ENCODE results near the gene MED12L.

MED12L gene

DNA sequence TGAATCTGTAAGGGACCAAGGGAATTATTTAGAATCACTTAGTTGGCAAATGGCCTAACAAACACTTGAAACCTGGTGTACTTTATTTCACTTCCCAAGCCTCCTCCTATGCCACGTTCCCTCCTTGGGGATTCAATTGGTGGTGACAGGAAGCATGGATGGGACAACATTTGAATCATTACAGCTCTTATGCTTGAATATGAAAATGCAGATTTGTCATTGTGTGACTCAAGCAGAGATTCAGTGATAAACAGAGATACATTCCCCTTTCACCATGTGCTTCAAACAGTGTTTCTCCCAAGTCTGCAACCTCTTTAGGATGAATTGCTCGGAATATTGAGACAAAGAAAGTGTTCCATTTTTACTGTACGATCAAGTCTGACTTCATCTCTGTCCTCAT lies 32.7 kb upstream of the MED12L start:
- no peak overlapping the region for H3K9ac ChIP-seq (ENCODE audit: low read length)
- no peaks in the 10 kb centered on the region for H3K9me3 ChIP-seq (replicated peaks; ENCODE audit: insufficient read depth, low read length)
- H3K9me2 ChIP-seq (replicated peaks; ENCODE audit: insufficient read depth, low read length), result no peaks in the 10 kb centered on the region
- H3K4me1 ChIP-seq (ENCODE audit: low read length), result no peaks in the 10 kb centered on the region
- no peaks in the 10 kb centered on the region for H3K27me3 ChIP-seq (replicated peaks; ENCODE audit: insufficient read depth, low read length)
- no peak for DNase-seq
- no peaks in the 10 kb centered on the region for H4K20me1 ChIP-seq (ENCODE audit: insufficient read depth, low read length)
- H3K27ac ChIP-seq (ENCODE audit: low read length), result no peak overlapping the region
- H3K36me3 ChIP-seq (replicated peaks; ENCODE audit: insufficient read depth, low read length), result no peaks in the 10 kb centered on the region
- TF ChIP-seq EZH2phosphoT487 (IDR thresholded peaks at IDR 0.05; ENCODE audit: low read length) (no peak), CTCF (IDR thresholded peaks at IDR 0.05; ENCODE audit: low read length) (no peak), EZH2 (optimal IDR thresholded peaks at IDR 0.05; ENCODE audit: low read depth, low read length) (no peak)
- H3F3A ChIP-seq (ENCODE audit: insufficient read depth, low read length), result no peaks in the 10 kb centered on the region
- H3K4me2 ChIP-seq (ENCODE audit: low read depth, low read length), result no peak overlapping the region
- H2AFZ ChIP-seq (ENCODE audit: low read length), result no peak overlapping the region
- H3K79me2 ChIP-seq (ENCODE audit: low read length), result no peaks in the 10 kb centered on the region
- H3K4me3 ChIP-seq (ENCODE audit: low read length), result no peak overlapping the region

- Histone ChIP-seq H3K4me2 (ENCODE audit: low read depth, low read length) (no peak overlapping the region), H3K27ac (ENCODE audit: low read length) (no peak overlapping the region), H3K9ac (ENCODE audit: low read length) (no peak overlapping the region), H3K36me3 (replicated peaks; ENCODE audit: insufficient read depth, low read length) (no peaks in the 10 kb centered on the region), H3K9me2 (replicated peaks; ENCODE audit: insufficient read depth, low read length) (no peaks in the 10 kb centered on the region), H3K4me1 (ENCODE audit: low read length) (no peaks in the 10 kb centered on the region), H3K4me3 (ENCODE audit: low read length) (no peak overlapping the region), H3K79me2 (ENCODE audit: low read length) (no peaks in the 10 kb centered on the region), H4K20me1 (ENCODE audit: insufficient read depth, low read length) (no peaks in the 10 kb centered on the region), H3K27me3 (replicated peaks; ENCODE audit: insufficient read depth, low read length) (no peaks in the 10 kb centered on the region), H3K9me3 (replicated peaks; ENCODE audit: insufficient read depth, low read length) (no peaks in the 10 kb centered on the region), H3F3A (ENCODE audit: insufficient read depth, low read length) (no peaks in the 10 kb centered on the region), H2AFZ (ENCODE audit: low read length) (no peak overlapping the region)
- DNase-seq, result no peak
- TF ChIP-seq EZH2 (optimal IDR thresholded peaks at IDR 0.05; ENCODE audit: low read depth, low read length), result no peak
- TF ChIP-seq CTCF (IDR thresholded peaks at IDR 0.05; ENCODE audit: low read length), result no peak
- TF ChIP-seq EZH2phosphoT487 (IDR thresholded peaks at IDR 0.05; ENCODE audit: low read length), result no peak
Measured at GRCh38 chr3:151058740-151059139, 26.7 kb upstream of the MED12L start.

DNA sequence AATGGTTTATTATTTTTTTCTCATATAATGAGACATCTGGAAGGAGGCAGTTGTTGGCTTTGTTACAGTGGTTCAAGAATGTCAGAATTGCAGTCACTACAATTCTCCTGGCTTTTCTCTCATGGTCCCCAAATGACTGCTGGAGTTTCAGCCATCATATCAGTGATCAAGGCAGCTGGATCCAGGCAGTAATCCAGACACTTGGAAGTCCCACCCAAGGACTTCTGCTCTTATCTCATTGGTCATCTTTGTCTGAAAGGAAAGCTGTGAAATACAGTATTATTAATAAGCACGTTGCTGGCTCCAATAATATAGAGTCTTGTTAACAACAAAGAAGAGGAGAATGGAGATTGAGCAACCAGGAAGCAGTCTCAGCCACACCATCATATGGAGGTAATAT lies 22.9 kb upstream of the MED12L start:
- H3K9ac ChIP-seq (ENCODE audit: low read length), result no peak overlapping the region
- H4K20me1 ChIP-seq (ENCODE audit: insufficient read depth, low read length), result no peaks in the 10 kb centered on the region
- no peak overlapping the region for H3K4me3 ChIP-seq (ENCODE audit: low read length)
- no peak overlapping the region for H2AFZ ChIP-seq (ENCODE audit: low read length)
- H3K4me1 ChIP-seq (ENCODE audit: low read length), result no peaks in the 10 kb centered on the region
- H3K27me3 ChIP-seq (replicated peaks; ENCODE audit: insufficient read depth, low read length), result no peaks in the 10 kb centered on the region
- TF ChIP-seq CTCF (IDR thresholded peaks at IDR 0.05; ENCODE audit: low read length) (no peak), EZH2 (optimal IDR thresholded peaks at IDR 0.05; ENCODE audit: low read depth, low read length) (no peak), EZH2phosphoT487 (IDR thresholded peaks at IDR 0.05; ENCODE audit: low read length) (no peak)
- DNase-seq, result no peak
- no peaks in the 10 kb centered on the region for H3K9me3 ChIP-seq (replicated peaks; ENCODE audit: insufficient read depth, low read length)
- no peaks in the 10 kb centered on the region for H3K36me3 ChIP-seq (replicated peaks; ENCODE audit: insufficient read depth, low read length)
- H3F3A ChIP-seq (ENCODE audit: insufficient read depth, low read length), result no peaks in the 10 kb centered on the region
- no peaks in the 10 kb centered on the region for H3K79me2 ChIP-seq (ENCODE audit: low read length)
- no peaks in the 10 kb centered on the region for H3K9me2 ChIP-seq (replicated peaks; ENCODE audit: insufficient read depth, low read length)
- H3K4me2 ChIP-seq (ENCODE audit: low read depth, low read length), result no peak overlapping the region
- no peak overlapping the region for H3K27ac ChIP-seq (ENCODE audit: low read length)
